Neural crest cell (in vitro differentiated cells): ENCODE data around the gene RBMS3. TPM values are rescaled to one million over a fixed set of nuclear protein-coding genes. Genes with fewer than 3 reads are reported as not detected.

ENCODE experiments used
- DNase-seq: peaks from one replicate; pipeline ENCODE4 v3.0.0; 2021; ENCODE audit warnings: low read depth, mixed read lengths, low spot score
- H3K27ac Mint-ChIP-seq: one replicate; pipeline ENCODE4 v1.8.0; 2021; ENCODE audit warnings: mild to moderate bottlenecking, mixed read lengths; ENCODE audit not compliant: unreplicated experiment
- H3K27me3 Mint-ChIP-seq: 2 replicates; pipeline ENCODE4 v1.8.0; 2021; ENCODE audit warnings: low read depth, mild to moderate bottlenecking, mixed read lengths
- H3K36me3 Mint-ChIP-seq: 2 replicates; pipeline ENCODE4 v1.8.0; 2021; ENCODE audit warnings: low read depth, mild to moderate bottlenecking, mixed read lengths
- H3K4me1 Mint-ChIP-seq: 2 replicates; pipeline ENCODE4 v1.8.0; 2021; ENCODE audit warnings: mixed read lengths
- H3K4me3 Mint-ChIP-seq: one replicate; pipeline ENCODE4 v1.8.0; 2021; ENCODE audit warnings: mild to moderate bottlenecking, mixed read lengths
- H3K9me3 Mint-ChIP-seq: 2 replicates; pipeline ENCODE4 v1.8.0; 2021; ENCODE audit warnings: mixed read lengths
- CTCF ChIP-seq: fragments of 200-600 bp; sonication (generic); conservative IDR thresholded peaks from 2 replicates; pipeline ENCODE4 v1.5.0; 2021; ENCODE audit warnings: antibody characterized with exemption, mild to moderate bottlenecking
- total RNA-seq: library from RNA; stranded (reverse); gene quantifications from 2 replicates; pipeline ENCODE4 v1.2.1, GENCODE V29; 2021

Gene RBMS3
- total RNA-seq, 1 donor from 2014 or later: 35.4 TPM

GRCh38 chr3:29942297-29942696 is 661.4 kb downstream of the RBMS3 start:
- Mint-ChIP-seq H3K4me1 (peaks cover 5% of the 10 kb centered on the region), H3K27ac (no peak overlapping the region), H3K36me3 (peaks cover 7% of the 10 kb centered on the region), H3K27me3 (no peaks in the 10 kb centered on the region), H3K4me3 (no peak overlapping the region), H3K9me3 (peaks cover 2% of the 10 kb centered on the region)
- no peak for DNase-seq
- no peak for TF ChIP-seq CTCF

GRCh38 chr3:29949131-29949530 is 668.3 kb downstream of the RBMS3 start:
- no peak overlapping the region for H3K27ac Mint-ChIP-seq
- TF ChIP-seq CTCF: no peak
- H3K27me3 Mint-ChIP-seq: no peaks in the 10 kb centered on the region
- peaks cover 4% of the 10 kb centered on the region for H3K4me1 Mint-ChIP-seq
- H3K9me3 Mint-ChIP-seq: no peaks in the 10 kb centered on the region
- H3K36me3 Mint-ChIP-seq: no peaks in the 10 kb centered on the region
- H3K4me3 Mint-ChIP-seq: no peak overlapping the region
- DNase-seq: no peak

GRCh38 chr3:29949940-29950616 is 669.2 kb downstream of the RBMS3 start:
- Mint-ChIP-seq H3K4me1 (peaks cover 4% of the 10 kb centered on the region), H3K27ac (no peak overlapping the region), H3K36me3 (no peaks in the 10 kb centered on the region), H3K27me3 (no peaks in the 10 kb centered on the region), H3K9me3 (no peaks in the 10 kb centered on the region), H3K4me3 (no peak overlapping the region)
- TF ChIP-seq CTCF: no peak
- DNase-seq: no peak

GRCh38 chr3:29952431-29952830 is 671.6 kb downstream of the RBMS3 start:
- H3K36me3 Mint-ChIP-seq: no peaks in the 10 kb centered on the region
- H3K4me1 Mint-ChIP-seq: peaks cover 5% of the 10 kb centered on the region
- no peak for DNase-seq
- no peaks in the 10 kb centered on the region for H3K9me3 Mint-ChIP-seq
- H3K27ac Mint-ChIP-seq: no peak overlapping the region
- TF ChIP-seq CTCF: no peak
- no peaks in the 10 kb centered on the region for H3K27me3 Mint-ChIP-seq
- no peak overlapping the region for H3K4me3 Mint-ChIP-seq

- Mint-ChIP-seq H3K27ac (no peak overlapping the region), H3K27me3 (no peaks in the 10 kb centered on the region), H3K4me3 (no peak overlapping the region), H3K9me3 (peaks cover 9% of the 10 kb centered on the region), H3K4me1 (peaks cover 21% of the 10 kb centered on the region), H3K36me3 (peaks cover 11% of the 10 kb centered on the region)
- DNase-seq: no peak
- TF ChIP-seq CTCF: no peak
Observed at GRCh38 chr3:29955413-29955812, 674.5 kb downstream of the RBMS3 start.
